Liver (tissue), 9 donors: ENCODE results near the gene PCDHB6. TPM values are rescaled to one million over a fixed set of nuclear protein-coding genes. Genes with fewer than 3 reads are reported as not detected.

Experiments
- DNase-seq: peaks from one replicate; pipeline ENCODE4 v3.0.0-alpha.2; 2017; ENCODE audit warnings: low spot score
- H3K27ac ChIP-seq, 2 donors: one replicate each; pipeline ENCODE4 v1.7.0; 2013; ENCODE audit warnings: inconsistent platforms in 2 of 2, low read length in 2 of 2, control low read depth in 1 of 2, low read depth in 1 of 2, mild to moderate bottlenecking in 1 of 2
- H3K27me3 ChIP-seq, 4 donors: one replicate each; pipeline versions ENCODE4 v1.6.1 to v1.7.0; 2013; ENCODE audit warnings: low read length in 3 of 4, inconsistent platforms in 1 of 4, mild to moderate bottlenecking in 1 of 4, moderate library complexity in 1 of 4; ENCODE audit not compliant: control insufficient read depth in 4 of 4, insufficient read depth in 4 of 4
- H3K36me3 ChIP-seq, 4 donors: one replicate each; pipeline versions ENCODE4 v1.6.1 to v1.7.0; 2013; ENCODE audit warnings: low read length in 3 of 4, mild to moderate bottlenecking in 3 of 4, low read depth in 1 of 4, moderate library complexity in 1 of 4; ENCODE audit not compliant: control insufficient read depth in 4 of 4, insufficient read depth in 3 of 4
- H3K4me1 ChIP-seq, 4 donors: one replicate each; pipeline versions ENCODE4 v1.6.1 to v1.7.0; 2013; ENCODE audit warnings: low read length in 3 of 4, mild to moderate bottlenecking in 3 of 4, moderate library complexity in 1 of 4; ENCODE audit not compliant: control insufficient read depth in 4 of 4, insufficient read depth in 4 of 4
- H3K4me3 ChIP-seq, 3 donors: one replicate each; pipeline versions ENCODE4 v1.6.1 to v1.7.0; 2013; ENCODE audit warnings: low read length in 3 of 3, control low read depth in 1 of 3, low read depth in 1 of 3, mild to moderate bottlenecking in 1 of 3
- H3K9ac ChIP-seq, 2 donors: one replicate each; pipeline ENCODE4 v1.7.0; 2013; ENCODE audit warnings: low read length in 2 of 2, mild to moderate bottlenecking in 2 of 2, moderate library complexity in 2 of 2, control low read depth in 1 of 2, low read depth in 1 of 2
- H3K9me3 ChIP-seq, 4 donors: one replicate each; pipeline versions ENCODE4 v1.6.1 to v1.7.0; 2013; ENCODE audit warnings: low read length in 3 of 4; ENCODE audit not compliant: control insufficient read depth in 4 of 4
- ATF3 ChIP-seq: IDR thresholded peaks from 2 replicates; pipeline ENCODE4 v1.6.1; 2016; ENCODE audit warnings: antibody characterized with exemption
- EGR1 ChIP-seq, 2 donors: IDR thresholded peaks; 2 replicates each; pipeline ENCODE4 v1.6.1; 2016 to 2018; ENCODE audit warnings: antibody characterized with exemption in 2 of 2, low read depth in 2 of 2
- FOXA1 ChIP-seq: IDR thresholded peaks from 2 replicates; pipeline ENCODE4 v1.6.1; 2016; ENCODE audit warnings: antibody characterized with exemption
- FOXA2 ChIP-seq: IDR thresholded peaks from 2 replicates; pipeline ENCODE4 v1.6.1; 2016; ENCODE audit warnings: antibody characterized with exemption
- GABPA ChIP-seq, 2 donors: IDR thresholded peaks in 1 of 2; conservative IDR thresholded peaks in 1 of 2; 2 replicates each; pipeline ENCODE4 v1.6.1; 2016; ENCODE audit warnings: antibody characterized with exemption in 2 of 2, mild to moderate bottlenecking in 1 of 2, moderate library complexity in 1 of 2
- HNF4A ChIP-seq, 2 donors: conservative IDR thresholded peaks; 2 replicates each; pipeline ENCODE4 v1.6.1; 2016; ENCODE audit warnings: antibody characterized with exemption in 2 of 2, mild to moderate bottlenecking in 2 of 2
- HNF4G ChIP-seq: IDR thresholded peaks from 2 replicates; pipeline ENCODE4 v1.6.1; 2016; ENCODE audit warnings: antibody characterized with exemption
- JUND ChIP-seq, 2 donors: IDR thresholded peaks; 2 replicates each; pipeline ENCODE4 v1.6.1; 2016; ENCODE audit warnings: antibody characterized with exemption in 2 of 2
- NR2F2 ChIP-seq: IDR thresholded peaks from 2 replicates; pipeline ENCODE4 v1.6.1; 2016; ENCODE audit warnings: antibody characterized with exemption
- RAD21 ChIP-seq, 2 donors: IDR thresholded peaks; 2 replicates each; pipeline ENCODE4 v1.6.1; 2016; ENCODE audit warnings: antibody characterized with exemption in 2 of 2, mild to moderate bottlenecking in 2 of 2
- REST ChIP-seq: IDR thresholded peaks from 2 replicates; pipeline ENCODE4 v1.6.1; 2016; ENCODE audit warnings: antibody characterized with exemption, mild to moderate bottlenecking
- RXRA ChIP-seq, 2 donors: IDR thresholded peaks; 2 replicates each; pipeline ENCODE4 v1.6.1; 2017 to 2018; ENCODE audit warnings: antibody characterized with exemption in 2 of 2, mild to moderate bottlenecking in 1 of 2
- SP1 ChIP-seq: IDR thresholded peaks from 2 replicates; pipeline ENCODE4 v1.6.1; 2018; ENCODE audit warnings: antibody characterized with exemption, mild to moderate bottlenecking
- TAF1 ChIP-seq: conservative IDR thresholded peaks from 2 replicates; pipeline ENCODE4 v1.6.1; 2016; ENCODE audit warnings: antibody characterized with exemption, mild to moderate bottlenecking
- ZBTB33 ChIP-seq: IDR thresholded peaks from 2 replicates; pipeline ENCODE4 v1.6.1; 2016; ENCODE audit warnings: antibody characterized with exemption
- WGBS: extraction: QIAGEN DNeasy Blood & Tissue Kit; methylation state at CpG from one replicate; pipeline ENCODE4 v1.1.7; 2013; 5-methylcytosine and 5-hydroxymethylcytosine counted together
- polyA plus RNA-seq, 2 donors: library from polyadenylated mRNA; stranded (reverse) in 1 of 2; unstranded in 1 of 2; fragments of 200-250 nt in 1 of 2; fragments of >200 nt in 1 of 2; fragmentation: Nextera tagmentation in 1 of 2; extraction: Ambion mirVana in 1 of 2; gene quantifications; one replicate each; pipeline versions ENCODE4 v1.2.1 to v1.2.3, GENCODE V29; 2013 to 2015
- total RNA-seq, 2 donors: library from RNA; depleted of rRNA; stranded (reverse); fragments of >200 nt; gene quantifications; one replicate each; pipeline ENCODE4 v1.2.3, GENCODE V29; 2014
- TF ChIP-seq, protein P1 (sequence below): IDR thresholded peaks from 2 replicates; pipeline ENCODE4 v1.6.1; 2016; ENCODE audit warnings: antibody characterized with exemption
- TF ChIP-seq, protein P2 (sequence below): fragments of 150-350 bp; IDR thresholded peaks from 2 replicates; pipeline ENCODE4 v1.5.1; 2017; ENCODE audit warnings: improper control_type of control experiment, low read depth, low read length; ENCODE audit not compliant: missing input control
- donor health status: healthy.
- donor health status: healthy.
- donor health status: healthy.
- donor health status: healthy.
- donor health status: healthy.

The PCDHB6 gene
- total and polyA plus RNA-seq, 4 donors = 0.04 to 0.06 (median 0.05) TPM; not detected in 1

DNA sequence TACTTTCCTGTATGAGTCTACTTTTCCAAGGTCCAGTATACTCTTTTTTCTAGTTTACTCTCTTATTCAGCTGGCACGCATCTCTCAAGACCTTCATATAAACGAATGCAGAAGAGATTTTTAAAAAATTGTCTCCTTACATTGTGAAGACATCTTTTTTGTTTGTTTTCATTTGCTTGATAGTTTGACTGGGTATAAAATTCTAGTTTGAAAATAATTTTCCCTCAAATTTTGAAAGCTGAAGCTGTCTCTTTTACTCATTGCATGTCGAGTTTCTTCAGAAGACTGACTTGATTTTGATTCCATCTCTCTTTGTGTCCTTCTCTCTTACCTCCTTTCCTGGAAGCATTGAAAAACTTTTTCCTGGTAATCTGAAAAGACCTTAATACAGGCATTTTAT is 46.5 kb downstream of the PCDHB6 start:
- Histone ChIP-seq H3K9me3 (peaks cover 21 to 49% (median 30%) of the 10 kb centered on the region in 4 donors), H3K36me3 (no peaks in the 10 kb centered on the region), H3K27ac (no peak overlapping the region), H3K4me3 (no peak overlapping the region), H3K9ac (no peak overlapping the region), H3K27me3 (no peaks in the 10 kb centered on the region), H3K4me1 (no peaks in the 10 kb centered on the region)
- DNase-seq = no peak
- TF ChIP-seq GABPA (IDR thresholded peaks at IDR 0.05 in 1 of 2, conservative IDR thresholded peaks at IDR 0.05 in 1 of 2) (no peak), JUND (IDR thresholded peaks at IDR 0.05) (no peak), FOXA2 (no peak), ZBTB33 (no peak), ATF3 (no peak), HNF4A (conservative IDR thresholded peaks at IDR 0.05) (no peak), RAD21 (IDR thresholded peaks at IDR 0.05) (no peak), EGR1 (IDR thresholded peaks at IDR 0.05; ENCODE audit: low read depth in 2 of 2) (no peak), FOXA1 (no peak), NR2F2 (no peak), SP1 (no peak)
- TF ChIP-seq, protein P1, sequence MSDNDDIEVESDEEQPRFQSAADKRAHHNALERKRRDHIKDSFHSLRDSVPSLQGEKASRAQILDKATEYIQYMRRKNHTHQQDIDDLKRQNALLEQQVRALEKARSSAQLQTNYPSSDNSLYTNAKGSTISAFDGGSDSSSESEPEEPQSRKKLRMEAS = no peak
- WGBS = 33% methylated on average over 3 of the region's 3 CpGs

DNA sequence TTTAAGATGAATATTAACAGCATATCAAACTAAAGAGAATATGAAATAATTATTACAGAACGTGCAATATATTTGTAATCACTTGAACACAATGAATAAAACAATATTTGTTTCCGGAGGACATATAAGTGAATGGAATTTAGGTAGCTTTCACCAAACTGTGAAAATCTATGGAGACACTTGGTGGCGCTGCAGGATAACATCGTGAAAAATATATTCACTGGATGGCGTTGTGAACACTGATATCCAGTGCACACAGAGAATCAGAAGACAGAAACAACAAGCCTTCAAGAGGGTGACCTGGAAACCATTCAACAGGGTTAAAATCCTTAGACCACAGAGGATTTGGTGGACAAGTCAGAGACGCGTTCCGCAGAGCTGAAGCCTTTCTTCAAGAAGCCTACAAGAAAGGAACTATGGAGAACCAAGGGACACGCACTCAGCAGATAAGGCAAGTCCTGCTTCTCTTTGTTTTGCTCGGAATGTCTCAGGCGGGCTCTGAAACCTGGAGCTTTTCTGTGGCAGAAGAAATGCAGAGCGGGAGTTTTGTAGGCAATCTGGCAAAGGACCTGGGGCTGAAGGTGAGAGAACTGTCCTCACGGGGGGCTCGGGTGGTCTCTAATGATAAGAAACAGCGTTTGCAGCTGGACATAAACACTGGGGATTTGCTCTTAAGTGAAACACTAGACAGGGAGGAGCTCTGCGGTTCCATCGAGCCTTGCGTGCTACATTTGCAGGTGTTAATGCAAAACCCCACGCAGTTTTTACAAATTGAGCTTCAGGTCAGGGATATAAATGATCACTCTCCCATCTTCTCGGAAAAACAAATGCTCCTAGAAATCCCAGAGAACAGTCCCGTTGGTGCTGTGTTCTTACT is 49.7 kb downstream of the PCDHB6 start, which contains the start of gene PCDHB11:
Gene PCDHB11 (plus strand): TSS at position 269 of the 877 bp plus-strand sequence. CDS start 148 bp downstream, at position 417.
- Histone ChIP-seq H3K9ac (no peak within 1 kb of the TSS), H3K36me3 (no peaks in the 10 kb centered on the region), H3K27ac (no peak within 1 kb of the TSS), H3K4me1 (no peaks in the 10 kb centered on the region), H3K9me3 (peaks cover 20 to 45% (median 26%) of the 10 kb centered on the region in 4 donors), H3K4me3 (no peak within 1 kb of the TSS), H3K27me3 (no peaks in the 10 kb centered on the region)
- DNase-seq = no peak
- TF ChIP-seq, protein P1 = no peak
- TF ChIP-seq HNF4A (conservative IDR thresholded peaks at IDR 0.05) = no peak
- TF ChIP-seq, protein P2, sequence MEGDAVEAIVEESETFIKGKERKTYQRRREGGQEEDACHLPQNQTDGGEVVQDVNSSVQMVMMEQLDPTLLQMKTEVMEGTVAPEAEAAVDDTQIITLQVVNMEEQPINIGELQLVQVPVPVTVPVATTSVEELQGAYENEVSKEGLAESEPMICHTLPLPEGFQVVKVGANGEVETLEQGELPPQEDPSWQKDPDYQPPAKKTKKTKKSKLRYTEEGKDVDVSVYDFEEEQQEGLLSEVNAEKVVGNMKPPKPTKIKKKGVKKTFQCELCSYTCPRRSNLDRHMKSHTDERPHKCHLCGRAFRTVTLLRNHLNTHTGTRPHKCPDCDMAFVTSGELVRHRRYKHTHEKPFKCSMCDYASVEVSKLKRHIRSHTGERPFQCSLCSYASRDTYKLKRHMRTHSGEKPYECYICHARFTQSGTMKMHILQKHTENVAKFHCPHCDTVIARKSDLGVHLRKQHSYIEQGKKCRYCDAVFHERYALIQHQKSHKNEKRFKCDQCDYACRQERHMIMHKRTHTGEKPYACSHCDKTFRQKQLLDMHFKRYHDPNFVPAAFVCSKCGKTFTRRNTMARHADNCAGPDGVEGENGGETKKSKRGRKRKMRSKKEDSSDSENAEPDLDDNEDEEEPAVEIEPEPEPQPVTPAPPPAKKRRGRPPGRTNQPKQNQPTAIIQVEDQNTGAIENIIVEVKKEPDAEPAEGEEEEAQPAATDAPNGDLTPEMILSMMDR = no peak
- no peak for TF ChIP-seq TAF1
- TF ChIP-seq HNF4G = no peak
- no peak for TF ChIP-seq SP1
- no peak for TF ChIP-seq REST
- TF ChIP-seq ZBTB33 = no peak
- no peak for TF ChIP-seq RXRA (IDR thresholded peaks at IDR 0.05)
- no peak for TF ChIP-seq JUND (IDR thresholded peaks at IDR 0.05)
- TF ChIP-seq EGR1 (IDR thresholded peaks at IDR 0.05; ENCODE audit: low read depth in 2 of 2) = no peak
- TF ChIP-seq NR2F2 = no peak
- TF ChIP-seq ATF3 = no peak
- no peak for TF ChIP-seq FOXA2
- TF ChIP-seq RAD21 (IDR thresholded peaks at IDR 0.05) = no peak
- TF ChIP-seq FOXA1 = no peak
- WGBS = 28% methylated on average over 21 of the region's 21 CpGs
